NCI-H82 treated with DMSO at 0.1 percent for 48 hours (cell line): Measurements from ENCODE around the gene PKP3.
"Not testable (repeated sequence)": the region's sequence is repeated elsewhere in the genome, so short reads cannot be mapped to it uniquely, and the experiment has no call there.

Source experiments
- DNase-seq: peaks from one replicate; lab custom pipeline; 2025; ENCODE audit not compliant: unreplicated experiment; lab: John Stamatoyannopoulos, UW

Gene PKP3

DNA sequence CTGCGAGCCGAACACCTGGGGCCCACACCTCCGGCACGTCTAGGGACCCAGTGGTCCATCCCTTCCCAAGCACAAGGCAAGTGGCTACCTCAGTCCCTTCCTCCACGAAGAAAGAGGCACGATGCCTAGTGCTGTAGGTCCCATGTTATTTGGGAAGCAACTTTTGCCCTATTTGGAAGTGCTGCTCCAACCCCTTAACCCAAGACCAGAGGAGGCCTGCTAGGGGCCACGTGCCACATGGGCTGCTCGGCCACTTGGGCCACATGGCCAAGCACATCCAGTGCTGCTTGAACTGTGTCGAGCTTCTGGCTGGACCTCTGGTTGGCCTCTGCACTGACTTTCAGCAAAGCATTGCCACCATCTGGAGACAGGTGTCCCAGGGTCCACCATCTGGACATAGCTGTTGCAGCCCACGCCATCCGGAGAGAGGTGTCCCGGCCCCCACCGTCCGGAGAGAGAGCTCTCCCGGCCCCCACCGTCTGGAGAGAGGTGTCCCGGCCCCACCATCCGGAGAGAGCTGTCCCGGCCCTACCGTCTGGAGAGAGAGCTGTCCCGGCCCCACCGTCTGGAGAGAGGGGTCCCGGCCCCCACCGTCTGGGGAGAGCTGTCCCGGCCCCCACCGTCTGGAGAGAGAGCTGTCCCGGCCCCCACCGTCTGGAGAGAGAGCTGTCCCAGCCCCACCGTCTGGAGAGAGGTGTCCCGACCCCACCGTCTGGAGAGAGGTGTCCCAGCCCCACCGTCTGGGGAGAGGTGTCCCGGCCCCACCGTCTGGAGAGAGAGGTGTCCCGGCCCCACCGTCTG lies 31.2 kb upstream of the PKP3 start:
- DNase-seq = no peak

DNA sequence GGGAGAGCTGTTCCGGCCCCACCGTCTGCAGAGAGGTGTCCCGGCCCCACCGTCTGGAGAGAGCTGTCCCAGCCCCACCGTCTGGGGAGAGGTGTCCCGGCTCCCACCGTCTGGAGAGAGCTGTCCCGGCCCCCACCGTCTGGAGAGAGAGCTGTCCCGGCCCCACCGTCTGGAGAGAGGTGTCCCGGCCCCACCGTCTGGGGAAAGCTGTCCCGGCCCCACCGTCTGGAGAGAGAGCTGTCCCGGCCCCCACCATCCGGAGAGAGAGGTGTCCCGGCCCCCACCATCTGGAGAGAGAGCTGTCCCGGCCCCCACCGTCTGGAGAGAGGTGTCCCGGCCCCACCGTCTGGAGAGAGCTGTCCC lies 30.6 kb upstream of the PKP3 start:
- not testable (repeated sequence) for DNase-seq

GRCh38 chr11:363948-364761 lies 29.9 kb upstream of the PKP3 start:
- DNase-seq = no peak

GRCh38 chr11:364991-365725 lies 28.9 kb upstream of the PKP3 start:
- no peak for DNase-seq

- DNase-seq = no peak
These were observed 28.2 kb upstream of the PKP3 start for GRCh38 chr11:365831-366230.

DNA sequence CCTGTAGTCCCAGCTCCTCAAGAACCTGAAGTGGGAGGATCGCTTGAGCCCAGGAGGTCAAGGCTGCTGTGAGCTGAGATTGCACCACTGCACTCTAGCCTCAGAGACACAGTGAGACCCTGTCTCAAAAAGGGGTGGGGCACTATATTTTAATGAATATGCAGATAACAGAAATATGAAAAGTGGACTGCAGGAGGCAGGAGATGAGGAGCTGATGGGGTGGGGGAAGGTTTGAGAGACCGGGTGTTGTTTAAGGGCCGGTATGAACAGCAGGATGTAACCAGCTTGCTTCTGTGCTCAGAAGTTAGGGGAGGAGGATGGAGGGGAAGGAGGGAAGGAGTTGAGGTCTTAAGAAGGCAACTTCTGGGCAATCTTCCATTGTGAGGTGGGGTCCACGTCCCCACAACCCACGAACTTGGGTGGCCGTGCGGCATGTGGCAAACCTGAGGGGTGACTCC lies 26.0 kb upstream of the PKP3 start:
- no peak for DNase-seq

- no peak for DNase-seq
These were observed 25.3 kb upstream of the PKP3 start for GRCh38 chr11:368414-369335.

DNA sequence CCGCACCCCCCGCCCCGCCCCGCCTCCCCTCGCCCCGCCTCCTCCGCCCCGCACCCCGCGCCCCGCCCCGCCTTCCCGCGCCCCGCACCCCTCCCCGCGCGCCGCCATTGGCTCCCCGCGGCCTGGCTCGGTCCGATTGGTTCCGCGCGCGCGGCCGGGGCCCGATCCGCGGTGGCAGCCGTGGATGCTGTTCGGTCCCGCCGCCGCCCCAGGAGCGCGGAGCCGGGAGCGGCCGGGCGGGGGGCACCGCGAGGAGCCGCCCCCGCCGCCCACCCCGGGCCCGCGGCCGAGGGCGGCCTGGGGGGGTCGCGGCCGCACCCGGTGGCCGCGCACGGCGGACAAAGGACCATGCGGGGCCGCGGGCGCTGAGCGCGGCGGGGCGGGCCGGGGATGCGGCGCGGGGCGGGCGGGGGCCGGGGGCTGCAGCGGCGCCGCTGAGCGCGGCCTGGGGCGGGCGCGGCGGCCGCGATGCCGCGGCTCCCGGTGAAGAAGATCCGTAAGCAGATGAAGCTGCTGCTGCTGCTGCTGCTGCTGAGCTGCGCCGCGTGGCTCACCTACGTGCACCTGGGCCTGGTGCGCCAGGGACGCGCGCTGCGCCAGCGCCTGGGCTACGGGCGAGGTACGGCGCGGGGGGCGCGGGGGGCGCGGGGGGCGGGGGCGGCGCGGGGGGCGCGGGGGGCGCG lies 24.5 kb upstream of the PKP3 start, which contains the start of gene B4GALNT4:
Gene B4GALNT4 (plus strand): TSS at position 164 of the 683 bp plus-strand sequence. CDS start 305 bp downstream, at position 469.
- no peak for DNase-seq

- no peak for DNase-seq
These were observed 23.7 kb upstream of the PKP3 start for GRCh38 chr11:370070-370941.

- DNase-seq = no peak
These were observed 23.0 kb upstream of the PKP3 start for GRCh38 chr11:371051-371450.

DNA sequence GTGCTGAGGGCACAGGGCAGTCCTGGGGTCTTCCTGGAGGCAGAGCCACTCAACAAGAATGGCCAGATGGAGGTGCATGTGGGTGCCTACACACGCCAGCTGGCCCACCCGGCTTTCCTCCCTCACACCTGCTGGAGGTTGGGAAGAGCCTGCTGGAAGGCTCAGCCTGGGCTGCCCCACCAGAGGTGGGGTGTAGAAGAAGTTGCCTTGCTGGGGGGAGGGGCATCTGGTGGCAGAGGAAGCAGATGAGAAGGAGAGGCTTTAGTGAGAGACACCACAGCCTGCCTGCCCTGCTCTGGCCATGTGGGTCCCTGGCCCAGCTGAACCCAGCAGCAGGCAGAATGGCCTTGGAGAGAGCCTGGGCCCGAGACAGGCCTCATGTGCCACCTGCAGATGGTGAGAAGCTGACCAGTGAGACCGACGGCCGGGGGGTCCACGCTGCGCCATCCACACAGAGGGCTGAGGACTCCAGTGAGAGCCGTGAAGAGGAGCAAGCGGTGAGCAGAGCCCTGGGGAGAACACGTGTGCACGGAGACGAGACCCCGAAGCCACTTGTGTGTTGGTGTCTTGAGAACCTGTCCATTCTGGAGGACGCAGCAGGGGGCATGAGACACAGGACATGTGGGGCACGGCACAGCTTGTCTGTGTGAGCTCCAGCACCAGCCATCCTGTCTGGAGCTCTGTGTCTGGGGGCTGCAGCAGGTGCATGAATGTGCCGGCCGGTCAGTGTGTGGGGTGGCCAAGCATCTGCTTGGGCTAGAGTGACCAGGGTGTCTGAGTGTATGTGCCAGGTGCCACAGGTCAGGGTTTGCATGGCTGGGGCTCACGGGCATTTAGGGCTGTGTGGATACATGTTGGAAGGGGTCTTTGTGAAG lies 22.1 kb upstream of the PKP3 start:
- DNase-seq = no peak

GRCh38 chr11:372809-373715 lies 20.9 kb upstream of the PKP3 start:
- no peak for DNase-seq

DNA sequence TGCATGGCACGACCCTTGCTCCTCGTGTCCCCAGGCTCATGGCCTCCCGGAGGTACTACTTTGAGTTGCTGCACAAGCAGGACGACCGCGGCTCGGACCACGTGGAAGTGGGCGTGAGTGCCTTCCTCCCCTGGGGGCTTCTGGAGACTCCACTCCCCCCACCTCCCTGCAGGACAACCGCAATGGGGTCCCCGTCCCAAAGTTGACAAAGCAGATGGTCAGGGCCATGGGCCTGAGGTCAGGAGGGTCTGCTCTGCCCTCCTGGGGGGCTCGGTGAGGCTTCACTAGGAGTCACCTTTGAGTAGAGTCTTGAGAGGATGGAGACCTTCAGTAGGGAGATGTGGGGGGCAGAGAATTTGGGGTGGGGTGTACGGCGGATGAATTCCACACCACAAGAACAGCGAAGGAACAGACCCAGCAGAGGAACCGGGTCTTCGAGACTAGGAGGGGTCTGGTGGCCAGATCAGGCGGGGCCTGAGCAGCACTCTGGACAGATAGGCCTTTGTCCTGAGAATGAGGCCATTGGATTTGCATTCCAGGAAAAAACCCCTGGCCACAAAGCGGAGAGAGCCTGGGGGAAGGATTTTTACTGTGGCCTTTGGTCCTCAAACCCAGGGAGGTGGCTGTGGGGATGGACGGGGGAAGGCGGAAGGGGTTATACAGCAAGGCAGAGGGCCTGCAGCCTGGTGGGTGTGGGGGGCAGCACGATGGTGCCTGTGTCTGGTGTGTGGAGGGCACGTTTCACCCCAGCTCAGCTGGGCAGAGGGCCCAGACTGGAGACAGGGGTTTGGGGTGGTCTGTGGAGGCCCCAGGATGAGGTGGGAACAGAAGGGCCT lies 20.1 kb upstream of the PKP3 start:
- no peak for DNase-seq

DNA sequence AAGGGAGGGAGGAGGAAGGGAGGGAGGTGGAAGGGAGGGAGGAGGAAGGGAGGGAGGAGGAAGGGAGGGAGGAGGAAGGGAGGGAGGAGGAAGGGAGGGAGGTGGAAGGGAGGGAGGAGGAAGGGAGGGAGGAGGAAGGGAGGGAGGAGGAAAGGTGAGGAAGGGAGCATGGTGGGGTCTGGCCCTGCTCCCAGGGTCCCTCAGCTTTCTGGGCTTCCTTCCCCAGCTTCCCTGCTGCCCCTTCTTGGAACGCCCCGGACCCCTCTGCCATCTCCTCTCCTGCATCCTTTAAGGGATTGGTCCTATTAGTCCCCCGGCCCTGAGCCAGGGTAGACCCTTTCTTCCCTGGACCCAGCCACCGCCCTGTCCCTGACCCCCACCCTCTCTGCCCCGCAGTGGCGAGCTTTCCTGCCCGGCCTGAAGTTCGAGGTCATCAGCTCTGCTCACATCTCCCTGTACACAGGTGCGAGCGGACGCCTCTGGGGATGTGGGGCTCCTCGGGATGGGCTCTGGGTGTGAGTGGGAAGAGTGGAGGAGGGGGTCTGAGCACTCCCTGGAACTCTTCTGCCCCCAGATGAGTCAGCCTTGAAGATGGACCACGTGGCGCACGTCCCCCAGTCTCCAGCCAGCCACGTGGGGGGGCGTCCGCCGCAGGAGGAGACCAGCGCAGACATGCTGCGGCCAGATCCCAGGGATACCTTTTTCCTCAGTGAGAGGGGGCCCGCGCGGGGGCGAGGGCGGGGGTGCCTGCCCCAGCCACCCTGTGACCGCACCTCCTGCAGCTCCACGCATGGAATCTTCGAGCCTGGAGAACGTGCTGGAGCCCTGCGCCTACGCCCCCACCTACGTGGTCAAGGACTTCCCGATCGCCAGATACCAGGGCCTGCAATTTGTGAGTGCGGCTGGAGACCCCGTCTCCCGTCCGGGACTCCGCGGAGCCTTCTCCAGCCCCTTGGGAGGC lies 18.7 kb upstream of the PKP3 start:
- no peak for DNase-seq
